Renal pelvis (tissue), 12 donors: ENCODE data around the gene TMEM221. TPM values are rescaled to one million over a fixed set of nuclear protein-coding genes. Genes with fewer than 3 reads are reported as not detected.

Experiments used
- DNase-seq: peaks from one replicate; pipeline ENCODE4 v3.0.0-alpha.2; 2013
- long read RNA-seq, 16 experiments: transcript quantifications; one replicate each; lab custom pipeline, GENCODE V29; 2026
- polyA plus RNA-seq, 3 donors: library from polyadenylated mRNA; unstranded; fragments of 120-200 nt; gene quantifications; one replicate each; pipeline ENCODE4 v1.2.1, GENCODE V29; 2013; ENCODE audit not compliant: insufficient read length in 3 of 3

TMEM221 gene
- polyA plus RNA-seq, result 1 to 10 TPM; 2.5 to 3.2 (median 3.1) TPM
- long read RNA-seq, donor 1, result 0 reads
- long read RNA-seq, donor 2, partial matches to known transcripts, result 0 of 1 reads
- long read RNA-seq, donor 2, other reads (novel, unspliced or antisense), result 0 of 1 reads
- long read RNA-seq, donor 3, partial matches to known transcripts, result 0 of 2 reads
- long read RNA-seq, donor 3, other reads (novel, unspliced or antisense), result 0 of 2 reads
- long read RNA-seq, donor 4, result 0 reads
- long read RNA-seq, donor 5, result 0 reads
- long read RNA-seq, donor 6, partial matches to known transcripts, result 0 of 2 reads
- long read RNA-seq, donor 6, other reads (novel, unspliced or antisense), result 0 of 2 reads
- long read RNA-seq, donor 7, result 0 reads
- long read RNA-seq, donor 8, partial matches to known transcripts, result 0 of 1 reads
- long read RNA-seq, donor 8, other reads (novel, unspliced or antisense), result 0 of 1 reads
- long read RNA-seq, donor 9, partial matches to known transcripts, result 0 of 1 reads
- long read RNA-seq, donor 9, other reads (novel, unspliced or antisense), result 0 of 1 reads
- long read RNA-seq, donor 10, result 0 reads
- long read RNA-seq, donor 11, partial matches to known transcripts, result 0 of 1 reads
- long read RNA-seq, donor 11, other reads (novel, unspliced or antisense), result 0 of 1 reads
- long read RNA-seq, donor 12, partial matches to known transcripts, result 0 of 2 reads
- long read RNA-seq, donor 12, other reads (novel, unspliced or antisense), result 0 of 2 reads
- long read RNA-seq, donor 13, result 0 reads
- long read RNA-seq, donor 14, result 0 reads
- long read RNA-seq, donor 15, result 0 reads
- long read RNA-seq, donor 16, partial matches to known transcripts, result 0 of 1 reads
- long read RNA-seq, donor 16, other reads (novel, unspliced or antisense), result 0 of 1 reads

- peak; percentile 55 for DNase-seq
Observed at GRCh38 chr19:17448131-17448967, at the start of gene TMEM221. Gene TMEM221, minus strand, starts transcription at chr19:17448668. Its CDS starts 206 bp downstream, at chr19:17448462.

DNA sequence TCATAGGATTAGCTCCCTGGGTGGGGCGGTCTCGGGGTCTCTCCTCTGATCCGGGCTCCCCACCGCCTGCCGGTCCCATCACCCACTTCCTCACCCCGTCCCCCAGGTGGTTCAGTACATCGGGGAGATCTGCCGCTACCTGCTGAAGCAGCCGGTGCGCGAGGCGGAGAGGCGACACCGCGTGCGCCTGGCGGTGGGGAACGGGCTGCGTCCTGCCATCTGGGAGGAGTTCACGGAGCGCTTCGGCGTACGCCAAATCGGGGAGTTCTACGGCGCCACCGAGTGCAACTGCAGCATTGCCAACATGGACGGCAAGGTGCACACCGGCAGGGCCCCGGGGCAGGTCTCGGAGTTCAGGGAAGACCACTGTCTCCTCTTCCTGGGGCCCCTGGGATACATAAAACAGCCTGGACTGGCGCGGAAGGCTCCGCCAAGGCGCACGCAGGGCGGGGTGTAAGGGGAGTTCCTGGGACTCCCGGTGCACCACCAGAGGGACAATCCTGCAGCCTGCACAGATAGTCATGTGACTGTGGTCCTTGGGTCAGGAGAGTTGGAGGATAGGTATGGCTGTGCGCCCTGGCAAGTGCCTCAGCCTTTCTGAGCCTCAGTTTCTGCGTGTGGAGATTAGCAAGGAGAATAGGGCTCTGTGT is 48.8 kb upstream of the TMEM221 start:
- DNase-seq, result no peak

- peak; percentile 64 for DNase-seq
Observed at GRCh38 chr19:17496337-17496997, 48.0 kb upstream of the TMEM221 start.

- no peak for DNase-seq
Observed at GRCh38 chr19:17495639-17496296, 47.3 kb upstream of the TMEM221 start.

DNA sequence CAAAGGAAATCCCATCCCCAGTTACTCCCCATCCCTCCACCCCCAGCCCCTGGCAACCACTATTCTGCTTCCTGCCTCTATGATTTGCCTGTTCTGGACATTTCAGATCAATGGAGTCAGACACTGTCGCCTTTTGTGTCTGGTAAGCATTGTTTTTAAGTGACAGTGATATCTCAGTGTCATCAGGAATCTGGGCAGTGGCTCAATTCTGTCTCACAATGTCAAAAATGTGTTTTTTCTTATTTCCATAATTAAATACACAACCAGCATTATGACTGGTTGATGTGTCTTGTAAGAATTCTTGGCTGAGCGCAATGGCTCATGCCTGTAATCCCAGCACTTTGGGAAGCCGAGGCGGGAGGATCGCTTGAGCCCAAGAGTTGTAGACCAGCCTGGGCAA is 42.8 kb upstream of the TMEM221 start:
- DNase-seq, result no peak

DNA sequence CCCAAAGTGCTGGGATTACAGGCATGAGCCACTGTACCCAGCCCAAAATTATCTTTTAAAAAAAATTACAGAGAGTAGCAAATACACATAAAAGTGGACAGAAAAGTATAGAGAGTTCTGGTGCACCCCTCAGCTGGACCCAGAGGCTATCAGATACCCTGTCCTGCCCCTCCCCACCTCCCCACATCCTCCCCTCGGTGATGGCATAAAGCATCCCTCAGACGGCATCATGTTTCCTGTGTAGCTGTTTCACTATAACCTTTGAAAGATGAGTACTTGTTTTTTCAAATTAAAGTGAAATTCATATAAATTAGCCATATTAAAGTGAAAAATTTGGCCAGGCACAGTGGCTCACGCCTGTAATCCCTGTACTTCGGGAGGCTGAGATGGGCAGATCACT is 41.9 kb upstream of the TMEM221 start:
- DNase-seq, result no peak

GRCh38 chr19:17489392-17490030 is 41.0 kb upstream of the TMEM221 start:
- DNase-seq, result no peak

- peak; percentile 83 for DNase-seq
Observed at GRCh38 chr19:17488593-17489391, 40.3 kb upstream of the TMEM221 start.

GRCh38 chr19:17487284-17488121 is 39.0 kb upstream of the TMEM221 start:
- no peak for DNase-seq

GRCh38 chr19:17486545-17487240 is 38.2 kb upstream of the TMEM221 start:
- DNase-seq, result no peak

- no peak for DNase-seq
Observed at GRCh38 chr19:17484520-17485185, 36.2 kb upstream of the TMEM221 start.

- no peak for DNase-seq
Observed at GRCh38 chr19:17483605-17484002, 35.1 kb upstream of the TMEM221 start.

- no peak for DNase-seq
Observed at GRCh38 chr19:17482877-17483604, 34.6 kb upstream of the TMEM221 start.

DNA sequence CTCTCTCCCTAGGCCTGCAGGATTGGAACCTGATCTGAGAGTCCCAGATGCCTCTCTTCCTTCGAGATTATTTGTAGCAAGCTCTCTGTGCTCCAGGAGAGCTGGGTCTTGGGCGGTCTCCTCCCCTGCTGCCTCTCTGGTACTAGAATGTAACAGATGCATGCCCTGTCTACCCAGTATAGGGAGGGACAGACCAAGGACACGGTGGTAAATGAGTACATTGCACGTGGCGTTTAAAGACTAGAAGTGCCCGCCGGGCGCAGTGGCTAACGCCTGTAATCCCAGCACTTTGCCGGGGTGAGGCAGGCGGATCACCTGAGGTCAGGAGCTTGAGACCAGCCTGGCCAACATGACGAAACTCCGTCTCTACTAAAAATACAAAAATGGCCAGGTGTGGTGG is 33.5 kb upstream of the TMEM221 start:
- no peak for DNase-seq

DNA sequence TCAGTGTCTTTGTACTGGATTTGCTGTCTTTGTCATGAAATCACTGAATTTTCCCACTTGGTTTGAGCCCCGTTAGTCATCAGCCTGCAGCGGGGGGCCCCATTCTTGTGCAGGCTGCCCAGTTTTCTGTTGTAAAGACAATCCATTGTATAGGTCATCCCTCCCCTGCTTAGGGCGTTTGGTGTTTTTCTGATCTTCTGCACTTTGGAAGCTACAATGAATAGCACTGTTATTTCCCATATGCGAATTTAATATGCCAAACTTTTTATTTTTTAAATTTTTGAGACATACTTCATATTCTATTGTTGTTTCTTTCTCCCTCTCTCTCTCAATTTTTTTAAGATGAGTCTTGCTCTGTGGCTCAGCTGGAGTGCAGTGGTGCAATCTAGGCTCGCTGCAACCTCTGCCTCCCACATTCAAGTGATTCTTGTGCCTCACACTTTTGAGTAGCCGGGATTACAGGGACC is 30.9 kb upstream of the TMEM221 start:
- DNase-seq, result no peak
